ENCODE data around the gene ABI3.

GRCh38 chr17:49244839-49245238, 34.3 kb downstream of the ABI3 start:
- TF ChIP-seq CTCF (IDR thresholded peaks at IDR 0.05; ENCODE audit: low read depth, low read length) (no peak), EZH2phosphoT487 (IDR thresholded peaks at IDR 0.05; ENCODE audit: low read depth) (no peak)
